ENCODE measurements around the gene DNM3.

The DNM3 gene

GRCh38 chr1:172117800-172118199 is 276.5 kb downstream of the DNM3 start:
- H3K4me3 ChIP-seq (replicated peaks; ENCODE audit: low read depth, low read length), result no peak overlapping the region
- DNase-seq (ENCODE audit: extremely low read depth, low read depth), result no peak
- TF ChIP-seq CTCF (IDR thresholded peaks at IDR 0.05; ENCODE audit: low read depth, low read length, missing control alignments), result no peak

- DNase-seq (ENCODE audit: extremely low read depth, low read depth), result no peak
- TF ChIP-seq CTCF (IDR thresholded peaks at IDR 0.05; ENCODE audit: low read depth, low read length, missing control alignments), result no peak
- no peak overlapping the region for H3K4me3 ChIP-seq (replicated peaks; ENCODE audit: low read depth, low read length)
Observed at GRCh38 chr1:172118618-172119017, 277.3 kb downstream of the DNM3 start.

GRCh38 chr1:172119184-172119583 is 277.9 kb downstream of the DNM3 start:
- TF ChIP-seq CTCF (IDR thresholded peaks at IDR 0.05; ENCODE audit: low read depth, low read length, missing control alignments), result no peak
- no peak for DNase-seq (ENCODE audit: extremely low read depth, low read depth)
- H3K4me3 ChIP-seq (replicated peaks; ENCODE audit: low read depth, low read length), result no peak overlapping the region

- TF ChIP-seq CTCF (IDR thresholded peaks at IDR 0.05; ENCODE audit: low read depth, low read length, missing control alignments), result no peak
- no peak for DNase-seq (ENCODE audit: extremely low read depth, low read depth)
- no peak overlapping the region for H3K4me3 ChIP-seq (replicated peaks; ENCODE audit: low read depth, low read length)
Observed at GRCh38 chr1:172120381-172120780, 279.1 kb downstream of the DNM3 start.

GRCh38 chr1:172121081-172121717 is 279.9 kb downstream of the DNM3 start:
- no peak for DNase-seq (ENCODE audit: extremely low read depth, low read depth)
- TF ChIP-seq CTCF (IDR thresholded peaks at IDR 0.05; ENCODE audit: low read depth, low read length, missing control alignments), result no peak

GRCh38 chr1:172122381-172122780 is 281.1 kb downstream of the DNM3 start:
- H3K4me3 ChIP-seq (replicated peaks; ENCODE audit: low read depth, low read length), result no peak overlapping the region
- no peak for DNase-seq (ENCODE audit: extremely low read depth, low read depth)
- TF ChIP-seq CTCF (IDR thresholded peaks at IDR 0.05; ENCODE audit: low read depth, low read length, missing control alignments), result no peak

More at GRCh38 chr1:172121081-172121717, 279.9 kb downstream of the DNM3 start:
- no peak overlapping the region for H3K4me3 ChIP-seq (replicated peaks; ENCODE audit: low read depth, low read length)

GRCh38 chr1:172125250-172125649 is 284.0 kb downstream of the DNM3 start:
- no peak overlapping the region for H3K4me3 ChIP-seq (replicated peaks; ENCODE audit: low read depth, low read length)
- no peak for DNase-seq (ENCODE audit: extremely low read depth, low read depth)
- no peak for TF ChIP-seq CTCF (IDR thresholded peaks at IDR 0.05; ENCODE audit: low read depth, low read length, missing control alignments)
